Measurements from ENCODE around the gene HIVEP3.

HIVEP3 gene

DNA sequence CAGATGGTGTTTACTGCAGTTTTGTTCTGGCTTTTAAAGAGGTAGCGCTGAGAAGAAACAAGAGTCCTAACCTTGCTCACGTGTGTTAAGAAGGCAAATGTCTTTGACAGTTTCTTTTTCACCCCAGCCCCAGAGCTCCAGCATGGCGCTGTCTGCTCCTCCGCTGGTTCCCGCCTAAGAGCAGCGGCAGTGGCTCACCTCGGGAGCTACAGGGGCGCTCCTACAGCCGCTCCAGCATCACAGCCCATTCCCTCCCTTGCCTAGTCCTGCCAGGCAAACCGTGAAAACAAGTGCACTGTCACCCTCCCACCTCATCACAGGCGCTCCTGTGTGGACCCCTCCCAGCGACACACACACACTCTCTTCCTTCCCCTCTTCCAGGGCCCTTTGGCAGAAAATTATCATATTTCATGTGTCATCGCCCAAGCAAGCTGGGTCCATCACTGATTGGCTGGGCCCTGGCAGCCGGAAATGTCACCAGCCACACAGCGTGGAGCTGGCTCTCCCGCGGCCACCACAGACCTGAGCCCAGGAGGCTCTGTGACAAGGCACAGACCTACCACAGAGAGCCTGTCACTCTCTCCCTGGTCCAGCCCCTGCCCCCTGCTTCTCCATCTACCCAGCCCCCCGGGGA, 1.2 kb upstream of the HIVEP3 start:
- no peak for DNase-seq

DNA sequence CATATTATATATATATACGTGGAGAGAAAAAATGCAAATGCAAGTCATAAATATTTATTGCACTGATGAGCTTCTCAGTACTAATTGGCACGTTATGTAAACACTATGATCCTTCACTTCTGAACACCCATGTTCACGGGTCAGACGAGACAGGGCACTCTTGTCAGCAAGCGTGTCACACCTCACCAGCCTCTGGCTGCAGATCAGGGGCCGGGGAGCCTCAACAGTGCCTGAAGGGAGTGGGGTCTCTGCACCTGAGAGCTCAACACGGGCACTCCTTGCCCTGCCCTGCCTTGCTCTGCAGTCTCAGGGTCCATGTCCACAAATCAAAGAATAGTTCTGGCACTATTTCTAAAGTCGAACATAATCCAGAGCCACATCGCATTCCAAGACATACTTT, 409 bp upstream of the HIVEP3 start:
- DNase-seq = no peak

DNA sequence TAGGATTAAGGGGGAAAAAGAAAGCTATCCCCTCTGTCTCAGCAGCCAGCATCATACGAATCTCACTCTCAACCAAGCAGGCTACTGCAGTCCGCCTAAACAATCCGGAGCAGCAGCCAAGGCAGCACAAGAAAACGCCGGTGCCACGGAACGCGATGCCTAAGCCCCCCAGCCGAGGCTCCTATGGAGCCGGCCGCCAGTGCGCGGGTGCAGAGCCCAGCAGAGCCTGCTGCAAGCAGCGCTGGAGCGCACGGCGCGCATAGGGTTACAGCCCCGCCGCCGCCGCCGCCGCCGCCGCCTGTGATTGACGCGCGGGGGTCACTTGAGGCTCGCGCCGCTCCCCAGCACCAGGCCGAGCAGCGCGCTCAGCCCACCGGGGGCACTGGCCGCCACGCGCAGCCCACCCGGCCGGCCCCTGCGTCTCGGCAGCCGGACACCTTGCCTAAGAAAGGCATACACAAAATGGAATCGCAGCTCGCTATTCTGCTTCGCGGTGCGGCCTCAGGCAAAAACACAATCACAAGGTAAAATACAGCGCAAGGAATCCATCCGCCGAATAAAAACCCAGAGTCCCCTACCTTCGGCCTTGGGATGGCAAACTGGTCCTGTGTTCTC, 780 bp downstream of the HIVEP3 start:
- no peak for DNase-seq

DNA sequence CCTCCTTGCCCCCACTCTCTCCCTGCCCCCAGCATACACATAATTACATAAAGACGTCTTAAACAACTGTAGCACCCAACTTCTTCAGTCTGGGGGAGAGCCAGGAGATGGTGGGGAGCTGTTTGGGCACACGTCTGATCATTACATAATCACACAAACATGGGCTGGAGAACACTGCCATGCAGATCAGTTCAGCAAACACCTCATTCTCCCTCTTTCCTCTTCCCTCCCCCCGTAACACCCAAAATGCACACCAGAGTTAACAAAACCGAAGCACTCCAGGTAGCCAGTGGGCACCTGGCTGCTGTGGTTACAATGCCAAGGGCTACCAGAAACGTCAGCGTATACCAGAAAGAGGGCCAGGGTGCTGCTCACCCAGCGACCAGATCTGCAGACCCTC, 1.6 kb downstream of the HIVEP3 start:
- DNase-seq = no peak

DNA sequence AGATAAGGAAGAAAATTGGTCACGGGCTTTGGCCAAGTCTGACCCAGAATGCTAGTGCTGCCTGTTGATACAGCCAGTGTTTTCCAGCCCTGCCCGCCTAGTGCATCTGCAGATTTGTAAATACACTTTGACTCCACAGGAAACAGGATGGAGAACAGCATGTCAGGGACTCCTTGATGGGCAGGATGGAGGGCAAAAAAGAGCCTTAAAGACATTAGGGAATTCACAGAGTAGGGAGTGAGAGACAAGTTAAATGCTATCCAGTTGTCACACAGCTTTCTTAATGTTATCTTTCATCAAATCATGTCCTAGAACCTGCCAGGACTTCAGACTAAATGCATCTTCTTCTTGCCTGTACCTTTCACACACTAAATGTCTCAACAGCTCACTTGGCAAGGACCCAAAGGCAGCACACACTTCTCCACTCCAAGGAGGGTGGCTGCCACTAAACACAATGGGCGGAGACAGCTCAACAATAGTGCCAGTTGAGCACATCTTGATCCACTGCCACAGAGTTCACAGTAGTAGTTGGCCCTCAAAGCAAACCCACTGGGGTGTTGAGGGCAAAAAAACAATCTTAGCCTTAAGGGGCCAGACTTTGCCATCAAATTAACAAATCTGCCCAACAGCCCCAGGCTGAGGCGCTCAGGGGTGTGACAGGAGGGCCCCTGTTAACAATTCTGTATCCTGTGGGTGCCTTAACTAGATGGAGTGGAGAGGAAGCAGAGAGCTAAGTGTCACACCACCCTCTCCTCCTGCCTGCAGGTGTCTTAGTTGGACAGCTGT, 2.7 kb downstream of the HIVEP3 start:
- DNase-seq = no peak

DNA sequence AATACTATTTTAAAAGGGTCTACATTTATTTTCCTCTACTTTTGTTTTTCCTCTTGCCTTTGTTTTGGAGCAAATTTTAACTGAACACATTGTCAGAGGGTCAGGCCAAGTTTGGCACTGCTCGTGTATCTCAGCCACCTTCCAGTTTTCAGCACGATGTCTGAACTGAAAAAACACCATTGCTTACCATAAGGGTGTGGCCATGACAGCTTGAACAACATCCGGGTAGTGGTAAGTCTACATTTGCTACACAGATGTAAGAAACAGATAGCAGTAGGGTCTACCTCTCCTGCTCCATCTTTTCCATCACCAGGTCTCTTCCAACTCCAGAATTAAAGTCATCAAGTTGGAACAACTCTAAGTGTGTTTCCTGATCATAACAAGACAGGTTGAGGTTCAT, 4.2 kb downstream of the HIVEP3 start:
- DNase-seq = no peak

DNA sequence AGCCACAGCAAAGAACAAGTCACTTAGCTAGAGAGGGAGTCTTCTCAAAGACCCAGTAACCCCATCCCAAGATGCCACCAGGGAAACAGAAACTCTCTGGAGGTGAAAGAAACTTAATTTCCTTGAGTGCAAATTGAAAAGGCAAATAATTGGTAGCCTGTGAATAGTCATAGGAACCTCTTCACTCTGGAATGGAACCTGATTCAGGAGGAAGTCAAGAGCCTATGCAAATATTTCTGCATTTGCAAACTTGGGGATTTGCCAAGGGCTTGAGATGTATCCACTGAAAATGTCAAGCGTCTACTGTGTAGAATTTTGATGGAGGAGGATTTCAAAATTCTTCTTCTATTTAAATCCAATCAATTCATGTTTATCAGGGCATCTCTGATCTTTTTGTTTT, 5.7 kb downstream of the HIVEP3 start:
- DNase-seq = no peak

DNA sequence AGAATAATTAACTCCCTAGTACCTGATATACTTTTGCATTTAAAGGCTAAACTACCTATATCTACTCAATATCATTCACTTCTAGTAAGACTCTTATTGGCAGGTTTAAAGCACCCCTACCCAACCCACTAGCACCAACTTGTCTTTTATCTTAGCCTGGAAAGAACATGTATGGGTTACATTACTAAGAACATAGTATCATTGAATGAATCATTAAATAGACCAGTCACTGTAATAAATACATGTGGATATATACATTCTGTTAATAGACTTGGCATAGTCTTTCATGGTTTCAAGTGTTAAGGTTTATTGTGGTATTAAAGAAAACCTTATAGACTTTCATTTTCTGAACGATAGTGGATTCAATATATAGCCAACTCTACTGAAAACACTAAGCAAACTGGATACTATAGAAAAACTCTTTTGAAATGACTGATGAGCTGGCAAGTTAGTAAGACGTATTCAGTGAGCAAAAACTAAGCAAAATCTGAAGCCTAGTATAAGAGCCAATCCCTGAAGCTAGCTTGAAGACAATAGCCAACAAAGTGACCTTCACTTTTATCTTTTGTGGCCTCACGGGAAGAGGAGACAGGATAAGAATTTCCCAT, 10.3 kb downstream of the HIVEP3 start:
- no peak for DNase-seq

DNA sequence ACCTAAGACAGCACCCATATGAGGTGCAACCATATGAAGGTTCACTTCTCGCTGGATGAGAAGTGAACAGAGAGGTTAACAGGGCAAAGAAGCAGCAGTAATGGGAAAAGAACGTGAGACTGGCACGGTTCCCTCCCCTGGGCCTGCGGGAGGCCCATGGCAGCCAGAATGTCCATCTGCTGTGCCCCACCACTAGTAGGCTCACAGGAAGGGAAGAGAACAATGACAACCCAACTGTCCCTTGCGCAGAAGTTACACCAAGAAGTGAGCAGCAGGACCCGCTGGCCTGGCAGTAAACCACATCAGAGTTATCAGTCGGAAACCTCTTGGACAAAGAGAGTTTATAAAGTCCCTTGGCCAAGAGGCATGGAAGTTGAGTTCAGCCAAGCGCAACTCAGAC, 11.3 kb downstream of the HIVEP3 start:
- DNase-seq = no peak

DNA sequence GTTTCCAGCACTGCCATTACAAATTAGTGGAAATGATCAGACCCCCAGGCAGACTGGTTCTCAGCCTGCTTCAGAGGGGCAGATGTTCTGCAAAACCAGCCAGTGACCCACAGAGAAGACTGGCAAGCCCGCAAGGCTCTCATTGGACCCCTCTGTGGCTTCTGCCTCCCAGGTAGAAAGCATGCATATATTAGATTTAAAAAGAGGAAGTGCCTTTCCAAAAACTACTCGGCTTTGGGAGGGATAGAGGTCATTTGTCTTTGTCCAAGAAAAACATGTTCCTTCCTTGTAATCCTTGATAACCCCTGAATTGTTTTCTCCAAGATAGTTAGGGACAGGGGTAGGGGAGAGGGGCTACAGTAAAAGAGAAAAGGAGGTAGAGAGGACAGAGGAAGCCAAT, 11.8 kb downstream of the HIVEP3 start:
- DNase-seq = no peak

DNA sequence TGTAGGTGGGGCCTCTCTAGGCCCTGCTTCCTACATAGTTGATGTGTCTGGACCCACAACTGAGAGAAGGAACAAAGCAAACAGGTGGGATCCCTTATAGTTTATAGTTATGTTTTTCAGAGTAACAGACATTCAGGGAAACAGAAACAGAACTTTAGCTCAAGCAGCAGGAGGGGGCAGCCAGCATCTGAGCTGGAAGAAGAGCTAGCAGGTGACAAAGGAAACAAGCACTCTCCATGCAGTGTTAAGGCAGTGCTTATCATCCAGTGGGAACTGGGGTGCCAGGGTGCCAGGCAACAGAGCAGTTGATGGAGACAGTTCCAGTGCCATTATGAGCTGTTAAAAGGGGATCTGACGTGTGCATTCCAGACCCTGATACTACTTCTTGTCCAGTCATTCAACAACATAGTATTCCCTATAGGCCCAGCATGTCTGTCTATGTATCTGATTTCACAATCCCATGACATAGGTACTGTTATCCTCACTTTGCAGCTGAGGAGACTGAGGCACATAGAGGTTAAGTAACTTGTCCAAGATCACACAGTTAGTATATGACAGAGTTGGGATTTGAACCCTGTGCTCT, 13.5 kb downstream of the HIVEP3 start:
- DNase-seq = no peak

DNA sequence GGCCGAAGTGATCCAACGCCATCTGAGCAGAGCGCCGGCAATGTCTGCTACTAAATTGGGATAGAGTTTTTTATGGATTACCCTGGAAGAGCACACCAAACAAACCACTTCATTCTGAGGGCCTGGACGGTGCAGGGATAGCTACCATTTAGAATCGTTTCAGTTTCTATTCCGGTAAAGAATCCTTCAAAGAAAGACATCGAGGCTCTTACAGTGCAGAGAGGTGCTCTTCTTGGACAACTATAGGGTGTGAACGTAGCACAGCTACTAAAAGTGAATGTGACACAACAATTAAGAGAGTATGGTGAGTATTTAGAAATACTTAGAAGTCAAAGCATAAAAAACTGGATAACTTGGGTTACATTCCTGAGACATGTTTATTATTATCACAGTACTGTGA, 16.1 kb downstream of the HIVEP3 start:
- DNase-seq = no peak

DNA sequence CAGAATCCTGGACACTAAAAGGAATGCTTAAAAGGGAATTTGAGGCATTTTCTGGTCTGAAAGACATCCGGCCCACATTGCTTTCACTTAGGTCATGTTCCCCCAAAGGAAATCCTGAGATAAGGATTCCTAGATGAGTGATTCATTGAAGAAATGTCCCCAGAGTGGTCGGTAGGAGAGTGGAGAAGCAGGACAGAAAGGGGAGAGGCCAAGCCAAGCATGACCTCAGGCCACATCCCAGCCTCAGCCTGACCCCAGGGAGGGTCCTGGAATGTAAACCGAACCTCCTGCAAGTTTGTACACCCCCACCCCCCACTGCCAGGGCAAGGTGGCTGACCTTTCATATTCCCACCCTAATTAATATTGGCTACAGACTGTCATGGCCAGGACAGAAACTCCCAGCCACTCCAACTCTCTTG, 16.6 kb downstream of the HIVEP3 start:
- no peak for DNase-seq

DNA sequence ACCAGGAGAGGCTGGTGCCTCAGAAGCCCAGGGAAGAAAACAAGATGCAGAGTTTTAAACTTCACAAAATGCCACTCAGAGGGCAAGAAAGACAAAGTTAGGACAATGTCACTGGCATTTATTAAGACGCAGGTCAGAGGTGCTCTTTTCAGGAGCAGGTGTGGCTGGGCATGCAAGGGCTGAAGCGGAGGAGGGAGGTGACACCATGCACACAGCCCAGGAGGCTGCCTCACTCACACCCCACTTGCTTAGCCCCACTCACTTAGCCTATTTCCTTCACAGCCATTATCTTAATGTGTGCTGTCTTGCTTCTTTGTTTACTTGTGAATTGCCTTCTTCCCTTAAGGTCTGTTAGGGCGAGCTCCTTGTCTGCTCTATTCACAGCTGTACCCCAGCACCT, 17.2 kb downstream of the HIVEP3 start:
- DNase-seq = no peak

DNA sequence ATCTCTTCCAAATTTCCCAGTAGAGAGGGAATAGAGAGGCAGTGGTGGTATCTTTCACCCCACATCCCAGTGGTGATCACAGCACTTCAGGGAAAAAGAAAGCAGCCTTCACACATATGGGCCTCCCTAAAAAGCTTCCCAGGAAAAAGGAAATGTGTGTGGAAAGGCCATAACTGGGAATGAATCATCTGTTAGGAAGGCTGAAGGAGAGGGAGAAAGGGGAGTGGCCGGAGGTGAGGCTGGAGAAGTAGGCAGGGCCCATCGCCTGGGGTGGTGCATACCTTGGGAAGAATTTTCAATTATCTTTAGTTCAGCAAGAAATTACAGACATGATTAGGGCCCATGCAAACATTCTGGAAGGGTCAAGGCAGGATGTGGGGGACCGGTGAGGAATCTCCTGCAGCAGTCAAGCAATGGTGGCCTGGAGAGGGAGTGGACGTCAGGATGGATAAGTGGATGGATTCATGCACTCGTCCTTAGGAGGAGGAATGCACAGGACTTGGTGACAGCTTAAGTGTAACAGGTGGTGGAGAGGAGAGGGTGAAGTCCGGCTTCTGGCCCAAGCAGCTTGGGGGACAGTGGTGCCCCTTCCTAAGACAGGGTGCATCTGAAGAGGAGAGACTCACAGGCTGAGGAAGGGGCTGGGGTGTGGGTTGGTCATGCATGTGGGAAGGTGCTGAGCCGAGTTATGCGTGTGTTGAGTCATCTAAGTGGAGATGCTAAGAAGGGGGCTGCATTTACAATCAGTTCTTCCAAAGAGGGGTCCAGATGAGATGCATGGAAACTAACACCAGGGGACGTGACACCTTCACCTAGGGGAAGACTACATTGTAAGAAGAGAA, 17.9 kb downstream of the HIVEP3 start:
- DNase-seq = no peak

DNA sequence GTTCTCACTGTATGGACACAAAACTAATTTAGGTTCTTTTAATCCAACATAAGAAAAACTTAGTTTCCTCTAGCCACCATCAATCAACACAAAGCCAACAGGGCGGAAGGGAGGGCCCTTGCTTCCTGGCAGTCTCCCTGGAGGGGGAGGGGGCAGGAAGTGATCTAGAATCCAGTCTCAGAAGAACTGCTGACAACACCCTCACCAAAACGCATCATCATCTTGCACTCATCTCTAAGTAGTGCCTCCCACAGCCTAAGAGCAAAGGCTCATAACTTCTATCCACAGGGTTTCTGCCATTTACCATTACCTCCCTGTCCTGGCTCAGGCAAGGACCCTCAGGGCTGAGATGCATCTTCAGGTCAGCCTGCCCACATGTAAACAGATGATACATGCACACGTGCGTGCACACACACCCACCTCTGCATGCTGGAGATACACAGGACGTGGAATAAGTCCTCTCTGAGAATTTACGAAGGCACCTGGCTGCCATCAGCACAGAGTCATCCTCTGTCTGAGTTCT, 20.5 kb downstream of the HIVEP3 start:
- DNase-seq = no peak

DNA sequence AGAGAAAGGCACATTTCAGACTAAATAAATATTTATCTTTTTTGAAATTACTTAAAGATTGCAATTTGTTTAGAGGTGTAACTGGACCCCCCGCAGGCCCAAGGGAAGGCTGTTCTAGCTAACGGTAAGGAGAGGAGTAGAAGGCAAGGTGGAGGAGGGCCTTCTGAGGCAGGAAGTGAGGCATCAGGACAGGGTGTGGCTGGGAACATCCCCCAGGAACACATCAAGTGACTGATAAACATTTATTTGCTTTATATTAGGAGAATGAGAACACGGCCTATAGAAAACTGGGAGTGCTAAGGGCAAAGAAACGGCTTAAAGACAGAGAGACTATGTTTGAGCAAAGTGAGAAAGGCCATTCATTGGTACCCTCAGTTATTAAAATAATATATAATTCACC, 23.2 kb downstream of the HIVEP3 start:
- no peak for DNase-seq

DNA sequence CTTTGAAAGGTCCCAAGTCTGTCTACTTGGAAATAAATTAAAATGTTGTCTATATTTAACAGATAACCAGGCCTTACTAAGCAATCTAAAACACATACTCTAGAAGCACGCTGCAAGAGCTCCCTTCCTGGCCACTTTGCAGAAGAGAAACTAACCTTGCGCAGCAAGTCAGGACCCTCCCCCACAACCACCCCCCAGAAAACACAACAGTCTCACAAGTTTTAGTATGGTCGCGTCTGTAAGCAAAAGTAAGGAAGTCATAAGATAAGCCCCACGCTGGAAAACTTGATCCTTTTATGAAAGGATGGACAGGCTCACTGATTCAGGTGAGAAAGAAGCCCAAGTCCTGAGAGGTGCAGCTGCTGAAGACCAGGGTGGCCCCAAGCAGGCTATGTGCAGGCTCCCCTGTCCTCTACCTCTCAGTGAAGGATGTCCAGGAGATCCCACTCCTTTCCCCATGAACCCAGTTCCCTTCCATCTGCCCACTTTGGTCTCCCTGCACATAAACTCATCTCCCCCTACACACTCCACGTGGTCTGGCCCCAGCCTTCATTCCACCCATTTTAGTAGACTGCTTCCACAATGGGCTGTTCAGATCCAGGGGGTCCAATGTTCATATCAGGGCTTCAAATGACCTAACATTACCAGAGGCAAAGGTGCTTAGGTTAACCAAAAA, 23.8 kb downstream of the HIVEP3 start:
- no peak for DNase-seq

DNA sequence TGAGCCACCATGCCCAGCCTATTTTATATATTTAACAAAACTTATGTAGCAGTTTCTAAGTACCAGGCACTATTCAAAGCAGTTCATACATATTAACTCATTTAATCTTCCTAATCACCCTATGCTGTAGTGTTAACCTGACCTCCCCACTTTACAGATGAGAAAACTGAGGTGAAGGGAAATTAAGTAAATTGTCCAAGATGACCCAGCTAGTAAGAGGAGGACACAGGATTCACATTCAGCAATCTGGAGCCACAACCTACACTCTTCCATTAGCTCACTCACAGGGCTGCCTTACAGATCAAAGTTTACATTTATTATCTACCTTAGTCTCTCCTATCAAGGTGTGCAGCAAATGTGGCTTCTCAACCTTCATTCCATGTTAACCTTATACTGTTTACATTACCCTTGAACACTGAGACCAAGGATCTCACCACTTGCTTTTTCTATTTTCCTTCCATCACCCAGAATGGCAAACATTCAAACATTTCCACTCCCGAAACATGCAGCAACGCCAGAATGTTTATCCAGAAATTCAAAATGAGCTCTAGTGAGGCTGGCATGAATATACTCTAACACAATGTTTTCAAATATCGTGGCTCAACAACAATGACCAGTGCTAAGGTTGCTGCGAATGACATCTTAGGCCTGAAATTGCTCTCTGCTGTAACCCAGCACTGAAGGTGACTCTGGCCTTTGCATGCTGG, 24.5 kb downstream of the HIVEP3 start:
- DNase-seq = no peak

DNA sequence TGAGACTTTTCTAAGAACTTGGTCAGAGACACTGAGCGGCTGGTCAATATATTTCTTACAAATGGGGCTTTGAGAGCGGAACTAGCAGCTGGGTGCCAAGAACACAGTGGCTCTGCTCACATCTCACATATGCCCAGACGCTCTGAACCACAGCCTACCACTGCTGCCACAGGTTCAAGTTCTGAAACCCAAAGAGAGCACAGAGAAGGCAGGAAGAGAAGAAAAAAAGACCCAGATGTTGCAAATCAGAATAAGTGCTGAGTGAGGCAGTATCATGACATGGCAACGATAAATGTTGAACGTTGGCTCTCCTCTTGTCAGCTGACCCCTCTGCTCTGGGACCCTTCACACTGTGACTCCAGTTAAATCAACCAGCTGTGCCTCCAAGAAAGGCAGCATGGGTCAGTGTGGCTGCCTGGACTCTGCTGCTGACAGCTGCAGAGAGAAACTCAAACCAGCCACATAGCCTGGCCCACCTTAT, 26.4 kb downstream of the HIVEP3 start:
- DNase-seq = no peak

All from GF-D8 (cell line).